ENCODE measurements around the gene KREMEN1. TPM values are rescaled to one million over a fixed set of nuclear protein-coding genes. Genes with fewer than 3 reads are reported as not detected.

The KREMEN1 gene
- total and polyA plus RNA-seq, 7 donors, result 7.7 to 68.2 (median 17.5) TPM

DNA sequence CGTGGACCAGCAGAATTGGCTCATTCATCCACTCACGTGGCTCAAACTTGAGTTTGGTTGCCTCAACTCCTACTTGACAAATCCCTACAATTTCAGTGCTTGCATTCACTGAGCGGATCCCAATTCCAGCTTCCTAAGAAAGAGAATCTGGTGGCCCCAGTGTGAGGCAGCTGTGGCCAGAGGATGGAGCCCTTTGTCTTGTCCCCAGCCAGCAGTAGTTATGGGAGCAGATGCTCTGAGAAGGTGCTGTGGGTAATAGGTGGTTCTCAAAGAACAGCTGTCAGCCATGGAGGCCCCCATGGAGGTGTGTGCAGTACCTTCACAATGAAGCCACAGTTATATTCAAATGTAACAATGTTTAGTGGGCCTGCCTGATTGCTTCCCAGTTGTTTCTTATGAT lies 39.3 kb downstream of the KREMEN1 start:
- H3K27me3 ChIP-seq (ENCODE audit: insufficient read depth in 3 of 3, low read length in 2 of 3), result no peaks in the 10 kb centered on the region
- no peaks in the 10 kb centered on the region for H3K4me1 ChIP-seq
- DNase-seq (no peak), ATAC-seq (no peak)
- no peak overlapping the region for H3K4me3 ChIP-seq
- no peaks in the 10 kb centered on the region for H3K36me3 ChIP-seq (ENCODE audit: insufficient read depth in 1 of 2, low read depth in 1 of 2)
- WGBS, 3 donors, result 68 to 86% (median 78%) methylated on average over 3 of the region's 3 CpGs
- H3K27ac ChIP-seq, result no peak overlapping the region
- intact Hi-C loops (cut with DNase I), result no loop called here
- H3K9me3 ChIP-seq, result no peaks in the 10 kb centered on the region
- TF ChIP-seq, protein P1, sequence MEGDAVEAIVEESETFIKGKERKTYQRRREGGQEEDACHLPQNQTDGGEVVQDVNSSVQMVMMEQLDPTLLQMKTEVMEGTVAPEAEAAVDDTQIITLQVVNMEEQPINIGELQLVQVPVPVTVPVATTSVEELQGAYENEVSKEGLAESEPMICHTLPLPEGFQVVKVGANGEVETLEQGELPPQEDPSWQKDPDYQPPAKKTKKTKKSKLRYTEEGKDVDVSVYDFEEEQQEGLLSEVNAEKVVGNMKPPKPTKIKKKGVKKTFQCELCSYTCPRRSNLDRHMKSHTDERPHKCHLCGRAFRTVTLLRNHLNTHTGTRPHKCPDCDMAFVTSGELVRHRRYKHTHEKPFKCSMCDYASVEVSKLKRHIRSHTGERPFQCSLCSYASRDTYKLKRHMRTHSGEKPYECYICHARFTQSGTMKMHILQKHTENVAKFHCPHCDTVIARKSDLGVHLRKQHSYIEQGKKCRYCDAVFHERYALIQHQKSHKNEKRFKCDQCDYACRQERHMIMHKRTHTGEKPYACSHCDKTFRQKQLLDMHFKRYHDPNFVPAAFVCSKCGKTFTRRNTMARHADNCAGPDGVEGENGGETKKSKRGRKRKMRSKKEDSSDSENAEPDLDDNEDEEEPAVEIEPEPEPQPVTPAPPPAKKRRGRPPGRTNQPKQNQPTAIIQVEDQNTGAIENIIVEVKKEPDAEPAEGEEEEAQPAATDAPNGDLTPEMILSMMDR (IDR thresholded peaks at IDR 0.05), result no peak

DNA sequence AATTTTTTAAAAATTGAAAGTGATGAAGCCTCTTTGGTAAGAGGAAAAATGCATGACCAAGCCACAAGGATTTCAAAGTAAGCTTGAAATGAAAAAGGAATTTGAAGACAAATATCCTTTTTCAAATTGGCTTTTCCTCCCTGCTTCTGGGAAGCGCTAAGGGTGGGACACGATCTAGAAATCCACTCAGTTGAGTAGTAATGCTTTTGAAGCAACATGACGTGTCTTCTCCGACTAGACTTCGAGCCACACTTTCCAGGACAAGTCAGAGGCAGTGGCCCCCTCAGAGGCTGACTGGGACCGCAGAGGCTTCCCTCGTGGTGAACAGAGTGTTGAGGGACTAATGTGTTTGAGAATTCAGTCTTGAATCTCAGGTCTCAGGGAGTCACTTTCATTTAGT lies 39.8 kb downstream of the KREMEN1 start:
- 69 to 76% (median 70%) methylated on average over 7 of the region's 7 CpGs for WGBS, 3 donors
- ATAC-seq, result no peak
- Histone ChIP-seq H3K4me1 (no peaks in the 10 kb centered on the region), H3K9me3 (no peaks in the 10 kb centered on the region), H3K27me3 (ENCODE audit: insufficient read depth in 3 of 3, low read length in 2 of 3) (no peaks in the 10 kb centered on the region), H3K36me3 (ENCODE audit: insufficient read depth in 1 of 2, low read depth in 1 of 2) (no peaks in the 10 kb centered on the region), H3K27ac (no peak overlapping the region), H3K4me3 (no peak overlapping the region)
- TF ChIP-seq, protein P1 (IDR thresholded peaks at IDR 0.05), result no peak
- DNase-seq, result no peak
- intact Hi-C loops (cut with DNase I), result no loop called here

DNA sequence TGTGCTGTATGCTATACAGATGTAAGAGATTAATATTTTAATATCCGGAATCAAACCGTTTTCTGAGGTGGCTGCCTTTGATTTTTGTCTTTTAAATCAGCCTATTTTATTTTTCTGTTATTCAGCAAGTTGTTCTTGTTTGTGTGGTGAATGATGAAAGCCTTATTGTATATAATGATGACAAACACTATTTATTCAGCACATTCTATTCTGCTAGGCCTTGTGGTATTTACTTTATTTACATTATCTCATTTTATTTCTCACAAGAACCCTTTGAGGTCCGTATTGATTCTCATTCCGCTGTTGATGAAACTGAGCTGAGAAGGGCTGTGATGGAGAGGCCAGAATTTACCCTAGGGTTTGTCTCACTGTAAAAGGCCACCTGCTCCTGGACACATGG lies 40.5 kb downstream of the KREMEN1 start:
- Histone ChIP-seq H3K4me1 (no peaks in the 10 kb centered on the region), H3K4me3 (no peak overlapping the region), H3K27me3 (ENCODE audit: insufficient read depth in 3 of 3, low read length in 2 of 3) (no peaks in the 10 kb centered on the region), H3K36me3 (ENCODE audit: insufficient read depth in 1 of 2, low read depth in 1 of 2) (no peaks in the 10 kb centered on the region), H3K27ac (no peak overlapping the region), H3K9me3 (no peaks in the 10 kb centered on the region)
- ATAC-seq (no peak), DNase-seq (no peak)
- 87 to 92% (median 89%) methylated on average over 4 of the region's 4 CpGs for WGBS, 3 donors
- TF ChIP-seq, protein P1 (IDR thresholded peaks at IDR 0.05), result no peak
- intact Hi-C loops (cut with DNase I), result no loop called here

DNA sequence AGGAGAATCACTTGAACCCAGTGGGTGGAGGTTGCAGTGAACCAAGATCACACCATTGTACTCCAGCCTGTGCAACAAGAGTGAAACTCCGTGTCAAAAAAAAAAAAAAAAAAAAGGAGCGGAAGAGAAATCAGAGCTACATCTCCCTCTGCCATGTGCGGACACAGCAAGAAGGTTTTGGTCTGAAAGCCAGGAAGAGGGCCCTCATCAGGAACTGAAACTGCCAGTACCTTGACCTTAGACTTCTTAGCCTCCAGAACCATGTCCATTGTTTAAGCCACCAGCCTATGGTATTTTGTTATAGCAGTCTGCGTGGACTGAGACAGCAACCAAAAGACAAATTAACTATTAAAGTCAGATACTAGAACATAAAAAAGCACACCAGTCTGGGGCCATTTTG lies 41.6 kb downstream of the KREMEN1 start:
- Histone ChIP-seq H3K9me3 (no peaks in the 10 kb centered on the region), H3K36me3 (ENCODE audit: insufficient read depth in 1 of 2, low read depth in 1 of 2) (no peaks in the 10 kb centered on the region), H3K27ac (no peak overlapping the region), H3K4me1 (no peaks in the 10 kb centered on the region), H3K4me3 (no peak overlapping the region), H3K27me3 (ENCODE audit: insufficient read depth in 3 of 3, low read length in 2 of 3) (no peaks in the 10 kb centered on the region)
- TF ChIP-seq, protein P1 (IDR thresholded peaks at IDR 0.05), result no peak
- intact Hi-C loops (cut with DNase I), result no loop called here
- no peak for DNase-seq
- 67 to 98% (median 81%) methylated on average over 2 to 4 of the region's 4 CpGs for WGBS, 3 donors
- no peak for ATAC-seq

DNA sequence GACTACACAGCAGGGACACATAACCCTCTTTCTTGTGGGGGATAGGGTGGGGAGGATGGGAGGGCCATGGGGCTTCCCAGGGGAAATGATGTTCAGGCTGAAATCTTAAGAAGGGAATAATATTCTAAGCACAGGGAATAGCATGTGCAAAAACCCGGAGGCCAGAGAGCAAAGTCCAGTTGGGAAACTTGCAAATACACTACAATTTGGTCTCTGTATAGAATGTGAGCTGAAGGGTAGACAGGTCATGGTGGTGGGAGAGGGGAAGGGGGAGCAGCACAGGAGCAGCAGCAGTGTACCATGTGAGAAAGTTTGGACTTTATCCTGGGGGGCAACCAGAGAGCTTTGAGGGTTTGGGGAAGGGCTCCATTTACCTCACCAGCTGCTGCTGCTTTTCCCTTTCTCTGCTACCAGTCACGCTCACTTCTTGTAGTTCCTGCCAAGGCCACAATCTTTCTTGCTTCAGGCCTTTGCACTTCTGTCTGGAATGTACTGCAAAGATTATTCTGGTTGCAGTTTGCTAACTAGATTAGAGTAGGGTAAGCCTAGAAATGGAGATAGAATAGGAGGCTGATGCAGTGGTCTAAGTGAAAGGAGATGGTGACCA lies 43.0 kb downstream of the KREMEN1 start:
- ATAC-seq, result no peak
- H3K27ac ChIP-seq, result no peak overlapping the region

More for the DNA sequence above, 43.0 kb downstream of the KREMEN1 start:
- TF ChIP-seq, protein P1 (IDR thresholded peaks at IDR 0.05), result no peak
- H3K36me3 ChIP-seq (ENCODE audit: insufficient read depth in 1 of 2, low read depth in 1 of 2), result no peaks in the 10 kb centered on the region
- no peaks in the 10 kb centered on the region for H3K4me1 ChIP-seq
- no peaks in the 10 kb centered on the region for H3K27me3 ChIP-seq (ENCODE audit: insufficient read depth in 3 of 3, low read length in 2 of 3)
- H3K9me3 ChIP-seq, result no peaks in the 10 kb centered on the region
- 62 to 72% (median 66%) methylated on average over 2 of the region's 2 CpGs for WGBS, 3 donors
- intact Hi-C loops (cut with DNase I), result no loop called here
- no peak for DNase-seq
- no peak overlapping the region for H3K4me3 ChIP-seq
